ENCODE data around the gene CCDC106.

CCDC106 gene

GRCh38 chr19:55652311-55653128, 4.5 kb downstream of the CCDC106 start:
- H3K4me3 ChIP-seq (ENCODE audit: low read length) = no peak overlapping the region
- TF ChIP-seq CTCF (conservative IDR thresholded peaks at IDR 0.05; ENCODE audit: low read depth, low read length) = no peak
- DNase-seq (ENCODE audit: low read depth) = no peak

GRCh38 chr19:55653651-55654322, 5.8 kb downstream of the CCDC106 start:
- peak overlapping the region; percentile 89 for H3K4me3 ChIP-seq (ENCODE audit: low read length)
- peak; percentile 96 for DNase-seq (ENCODE audit: low read depth)
- TF ChIP-seq CTCF (conservative IDR thresholded peaks at IDR 0.05; ENCODE audit: low read depth, low read length) = peak; percentile 100

GRCh38 chr19:55654323-55654867, 6.4 kb downstream of the CCDC106 start:
- no peak for TF ChIP-seq CTCF (conservative IDR thresholded peaks at IDR 0.05; ENCODE audit: low read depth, low read length)
- peak overlapping the region; percentile 89 for H3K4me3 ChIP-seq (ENCODE audit: low read length)
- DNase-seq (ENCODE audit: low read depth) = peak; percentile 97

- peak within 1 kb of the TSS; percentile 89 for H3K4me3 ChIP-seq (ENCODE audit: low read length)
- TF ChIP-seq CTCF (conservative IDR thresholded peaks at IDR 0.05; ENCODE audit: low read depth, low read length) = no peak
- peak; percentile 54 for DNase-seq (ENCODE audit: low read depth)
Observed at GRCh38 chr19:55654868-55655647, 7.0 kb downstream of the CCDC106 start, which contains the start of gene U2AF2. Gene U2AF2, plus strand, starts transcription at chr19:55655035. Its CDS starts 70 bp downstream, at chr19:55655105.

GRCh38 chr19:55655648-55656040, 7.6 kb downstream of the CCDC106 start:
- no peak for DNase-seq (ENCODE audit: low read depth)
- no peak for TF ChIP-seq CTCF (conservative IDR thresholded peaks at IDR 0.05; ENCODE audit: low read depth, low read length)
- H3K4me3 ChIP-seq (ENCODE audit: low read length) = peak overlapping the region; percentile 68

GRCh38 chr19:55656552-55656951, 8.5 kb downstream of the CCDC106 start:
- peak overlapping the region; percentile 68 for H3K4me3 ChIP-seq (ENCODE audit: low read length)
- DNase-seq (ENCODE audit: low read depth) = no peak
- TF ChIP-seq CTCF (conservative IDR thresholded peaks at IDR 0.05; ENCODE audit: low read depth, low read length) = no peak
